GF-D8 (cell line): ENCODE data around the gene OTOA.
"Not testable (repeated sequence)": the region's sequence is repeated elsewhere in the genome, so short reads cannot be mapped to it uniquely, and the experiment has no call there.

ENCODE experiments used
- DNase-seq: peaks from one replicate; lab custom pipeline; 2025; lab: John Stamatoyannopoulos, UW

The OTOA gene

GRCh38 chr16:21641916-21642315 lies 21.9 kb upstream of the OTOA start:
- no peak for DNase-seq

GRCh38 chr16:21642861-21643260 lies 20.9 kb upstream of the OTOA start:
- no peak for DNase-seq

GRCh38 chr16:21643785-21644184 lies 20.0 kb upstream of the OTOA start:
- DNase-seq: no peak

GRCh38 chr16:21644674-21645073 lies 19.1 kb upstream of the OTOA start:
- DNase-seq: no peak

- no peak for DNase-seq
Observed at GRCh38 chr16:21645261-21645721, 18.5 kb upstream of the OTOA start.

DNA sequence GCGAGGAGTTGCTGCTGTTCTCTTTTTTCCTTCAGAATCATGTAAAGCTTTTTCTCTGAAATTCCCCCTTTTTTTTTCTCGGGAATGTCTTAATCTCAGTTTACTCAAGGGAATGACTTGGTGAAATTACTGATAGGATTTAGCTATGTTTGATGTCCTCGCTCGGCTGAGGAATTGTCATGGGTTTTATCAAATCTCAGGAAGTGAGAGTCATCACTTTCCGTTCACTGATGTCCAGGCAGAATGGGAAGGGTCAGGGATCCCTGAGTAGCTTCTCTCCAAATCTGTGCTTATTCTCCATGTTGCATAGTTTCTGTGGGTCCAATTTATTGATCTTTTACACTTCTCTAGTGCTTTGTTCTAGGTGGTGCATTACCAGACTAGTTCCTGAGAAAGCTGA lies 17.7 kb upstream of the OTOA start:
- DNase-seq: no peak

DNA sequence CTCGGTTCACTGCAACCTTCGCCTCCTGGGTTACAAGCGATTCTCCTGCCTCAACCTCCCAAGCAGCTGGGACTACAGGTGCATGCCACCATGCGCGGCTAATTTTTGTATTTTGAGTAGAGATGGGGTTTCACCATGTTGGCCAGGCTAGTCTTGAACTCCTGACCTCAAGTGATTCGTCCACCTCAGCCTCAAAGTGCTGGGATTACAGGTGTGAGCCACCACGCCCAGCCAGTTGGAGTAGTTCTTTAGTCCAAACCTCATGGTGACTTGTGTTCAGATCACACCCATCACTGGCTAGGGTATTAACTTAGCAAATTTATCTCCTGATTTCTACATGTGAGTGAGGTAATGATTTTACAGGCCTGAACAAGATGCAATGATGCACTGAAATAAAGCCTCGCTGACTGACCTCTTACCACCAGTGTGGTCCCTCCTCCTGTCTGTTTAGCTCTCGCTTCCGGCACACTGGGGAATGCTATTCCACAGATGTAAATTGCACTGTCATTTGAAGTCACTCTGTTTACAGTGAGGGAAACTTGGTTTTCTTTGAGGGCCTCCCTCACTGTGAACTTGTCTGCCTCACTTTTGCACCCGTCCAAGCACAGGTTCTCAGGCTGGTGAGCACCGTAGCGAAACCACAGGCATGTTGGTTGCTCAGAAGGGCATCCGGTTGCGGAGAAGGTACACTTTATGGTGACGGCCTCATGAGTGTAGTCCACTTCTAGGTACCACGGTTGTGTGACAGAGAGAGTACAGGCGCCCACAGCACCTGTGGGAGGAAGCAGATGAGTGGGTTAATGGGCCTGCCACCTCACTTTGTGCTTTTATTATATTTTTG lies 16.8 kb upstream of the OTOA start:
- DNase-seq: no peak

DNA sequence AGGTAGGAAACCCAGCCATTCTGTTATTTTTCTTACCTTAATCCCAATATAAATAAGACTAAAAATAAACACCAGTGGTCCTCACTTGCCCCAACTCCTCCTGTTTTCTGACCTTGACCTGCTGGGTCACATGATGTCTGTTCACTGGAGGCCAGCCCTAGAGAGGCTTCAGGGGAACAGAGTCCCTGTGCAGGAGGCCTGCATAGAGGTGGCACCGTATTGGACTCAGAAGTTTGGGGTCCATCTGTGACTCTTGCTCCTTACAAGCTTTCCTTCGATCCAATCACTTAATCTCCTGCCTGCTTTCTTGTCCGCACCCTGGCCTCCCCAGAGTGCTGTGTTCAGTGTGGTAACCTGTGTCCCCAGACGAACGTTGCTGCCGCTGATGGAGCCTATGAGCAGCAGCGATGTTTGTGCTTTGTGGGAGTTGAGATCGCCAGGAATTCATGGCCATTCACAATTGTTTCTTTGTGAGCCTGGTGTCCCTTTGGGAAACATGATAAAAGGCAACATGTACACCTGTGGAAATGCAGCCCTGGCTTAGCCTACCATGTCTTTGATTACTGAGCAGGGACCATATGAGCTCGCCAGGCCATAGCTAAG lies 16.1 kb upstream of the OTOA start:
- no peak for DNase-seq

DNA sequence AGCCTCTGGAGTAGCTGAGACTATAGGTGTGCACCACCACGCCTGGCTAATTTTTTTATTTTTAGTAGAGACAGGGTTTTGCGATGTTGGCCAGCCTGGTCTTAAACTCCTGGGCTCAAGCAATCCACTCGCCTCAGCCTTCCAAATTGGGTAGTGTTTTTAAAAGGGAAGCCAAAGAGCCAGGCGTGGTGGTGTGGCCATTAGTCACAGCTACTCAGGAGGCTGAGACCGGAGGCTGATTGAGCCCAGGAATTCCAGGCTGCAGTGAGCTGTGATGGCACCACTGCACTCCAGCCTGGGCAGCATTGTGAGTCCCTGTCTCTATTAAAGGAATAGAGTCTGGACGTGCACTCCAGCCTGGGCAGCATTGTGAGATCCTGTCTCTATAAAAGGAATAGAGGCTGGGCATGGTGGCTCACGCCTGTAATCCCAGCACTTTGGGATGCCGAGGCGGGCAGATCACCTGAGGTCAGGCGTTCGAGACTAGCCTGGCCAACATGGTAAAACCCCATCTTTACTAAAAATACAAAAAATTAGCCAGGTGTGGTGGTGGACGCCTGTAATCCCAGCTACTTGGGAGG lies 13.9 kb upstream of the OTOA start:
- DNase-seq: not testable (repeated sequence)

- peak; percentile 81 for DNase-seq
Observed at GRCh38 chr16:21650521-21650920, 13.2 kb upstream of the OTOA start.

- DNase-seq: no peak
Observed at GRCh38 chr16:21651515-21651914, 12.3 kb upstream of the OTOA start.

DNA sequence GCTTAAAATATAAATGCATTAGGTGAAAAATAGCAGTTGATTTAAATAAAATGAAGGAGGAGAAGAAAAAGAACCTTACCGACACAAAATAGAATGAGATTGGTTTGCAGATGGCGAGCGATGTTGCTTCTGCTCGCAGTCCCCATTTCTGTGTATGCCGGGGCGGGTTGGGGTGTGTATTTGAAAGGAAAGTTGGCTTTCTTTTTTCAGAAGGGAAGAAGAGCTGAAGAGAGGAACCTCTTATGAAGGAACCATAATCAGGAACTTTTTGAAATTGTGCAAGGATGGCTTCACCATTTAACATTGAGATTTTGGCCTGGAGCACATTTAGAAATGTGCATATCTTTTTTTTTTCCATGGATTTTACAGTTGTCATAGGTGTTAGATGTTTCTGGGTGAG lies 11.3 kb upstream of the OTOA start, which contains the start of gene IGSF6:
TSS of gene IGSF6 (minus strand) at position 156 of the 400 bp plus-strand sequence. CDS start at position 146, 10 bp downstream.
- no peak for DNase-seq

DNA sequence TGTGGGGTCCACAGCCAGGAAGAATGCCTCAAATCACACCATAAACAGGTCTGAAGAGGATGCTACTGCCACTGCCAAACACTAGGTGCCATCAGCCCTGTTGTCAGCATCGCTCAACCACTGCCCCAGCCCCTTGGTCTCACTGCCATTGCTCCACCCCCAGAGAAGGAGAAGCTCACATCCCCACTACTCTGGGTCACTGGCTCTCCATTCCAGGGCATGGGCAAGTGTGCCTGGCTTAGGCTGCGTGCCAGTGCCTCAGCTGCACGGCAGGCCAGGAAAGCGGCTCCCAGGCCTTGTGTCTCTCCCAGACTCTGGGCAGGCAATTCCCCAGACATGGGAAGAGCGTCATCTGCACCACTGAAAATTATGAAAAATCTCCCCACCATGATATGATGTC lies 10.2 kb upstream of the OTOA start:
- DNase-seq: no peak

DNA sequence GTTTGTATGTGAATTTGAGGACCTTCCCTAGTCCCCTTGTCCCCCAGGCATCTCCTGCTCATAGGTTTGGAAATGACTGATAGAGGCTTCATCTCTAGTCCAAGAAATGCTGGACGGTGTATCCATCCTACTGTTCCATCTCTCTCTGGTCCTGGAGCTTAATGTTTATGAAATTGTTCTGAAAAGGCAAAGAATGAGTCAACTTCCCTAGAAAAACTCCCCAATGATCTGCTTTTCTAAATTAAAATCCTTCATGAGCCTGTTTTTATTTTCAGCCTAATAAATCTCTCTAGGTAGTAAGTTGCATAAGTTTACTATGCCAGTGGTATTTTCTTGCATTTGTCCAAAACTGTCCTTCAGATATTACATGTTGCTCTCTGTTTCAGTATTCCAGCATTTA lies 9.3 kb upstream of the OTOA start:
- DNase-seq: no peak

DNA sequence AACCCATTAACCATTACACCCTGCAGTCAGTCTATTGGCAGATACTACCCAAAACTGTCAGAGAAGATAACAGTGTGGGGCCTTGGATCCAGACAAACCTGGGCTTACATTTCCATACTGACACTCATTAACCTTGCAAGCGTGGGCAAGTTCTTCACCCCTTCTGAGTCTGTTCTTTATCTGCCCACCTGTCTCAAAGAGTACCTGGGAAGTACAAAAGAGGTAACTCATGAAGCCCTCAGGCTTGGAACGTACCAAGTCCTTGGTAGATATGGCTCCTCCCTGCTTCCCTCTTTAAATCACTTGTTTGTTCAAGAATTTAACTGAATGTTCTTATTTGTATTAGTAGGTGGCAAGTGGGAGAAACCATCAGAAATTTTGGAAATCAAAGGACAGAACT lies 8.9 kb upstream of the OTOA start:
- DNase-seq: no peak

GRCh38 chr16:21656795-21657768 lies 6.7 kb upstream of the OTOA start:
- DNase-seq: no peak

GRCh38 chr16:21659124-21659523 lies 4.6 kb upstream of the OTOA start:
- no peak for DNase-seq

GRCh38 chr16:21664801-21665492 lies 1.2 kb downstream of the OTOA start:
- no peak for DNase-seq

DNA sequence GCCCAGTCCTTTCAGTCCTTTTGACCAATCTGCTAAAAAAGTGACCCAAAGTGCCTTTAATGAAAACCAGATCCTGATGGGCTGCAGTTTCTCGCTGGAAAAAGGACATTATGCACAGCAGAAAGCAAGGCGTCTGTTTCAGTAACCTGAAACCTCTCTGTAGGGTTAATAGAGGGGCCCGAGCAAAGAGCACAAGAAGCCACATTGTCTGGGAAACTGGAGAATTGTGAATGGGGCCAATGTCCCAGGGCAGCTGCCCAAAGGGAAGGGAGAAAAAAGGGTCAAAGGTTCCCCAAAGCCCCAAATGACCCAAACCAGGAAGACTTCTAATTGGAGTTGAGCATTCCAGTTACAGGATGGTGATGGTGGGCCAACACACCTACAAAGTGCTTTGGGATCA lies 3.0 kb downstream of the OTOA start:
- DNase-seq: no peak

DNA sequence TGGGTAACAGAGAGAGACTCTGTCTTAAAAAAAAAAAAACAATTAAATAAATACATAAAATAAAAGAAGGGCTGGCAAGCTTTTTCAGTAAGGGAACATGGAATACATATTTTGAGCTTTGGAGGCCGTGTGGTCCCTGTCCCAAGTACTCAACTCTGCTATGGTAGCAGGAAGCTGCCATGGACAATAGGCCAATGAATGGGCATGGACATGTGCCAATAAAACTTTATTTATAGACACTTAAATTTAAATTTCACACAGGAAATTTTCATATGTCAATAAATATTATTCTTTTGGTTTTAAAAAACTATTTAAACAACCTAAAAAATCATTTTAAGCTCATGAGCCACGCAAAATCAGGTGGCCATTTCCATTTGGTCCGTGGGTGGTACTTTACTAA lies 3.8 kb downstream of the OTOA start:
- no peak for DNase-seq

GRCh38 chr16:21673469-21673868 lies 9.7 kb downstream of the OTOA start:
- DNase-seq: no peak
